Ecto neural progenitor cell (in vitro differentiated cells): ENCODE data around the gene ASAP2.
A peak's percentile ranks its signal among the peaks of the same experiment; 100 is the strongest.

Experiments
- DNase-seq: peaks from one replicate; pipeline ENCODE4 v3.0.0-alpha.2; 2018; ENCODE audit warnings: low spot score

Gene ASAP2

DNA sequence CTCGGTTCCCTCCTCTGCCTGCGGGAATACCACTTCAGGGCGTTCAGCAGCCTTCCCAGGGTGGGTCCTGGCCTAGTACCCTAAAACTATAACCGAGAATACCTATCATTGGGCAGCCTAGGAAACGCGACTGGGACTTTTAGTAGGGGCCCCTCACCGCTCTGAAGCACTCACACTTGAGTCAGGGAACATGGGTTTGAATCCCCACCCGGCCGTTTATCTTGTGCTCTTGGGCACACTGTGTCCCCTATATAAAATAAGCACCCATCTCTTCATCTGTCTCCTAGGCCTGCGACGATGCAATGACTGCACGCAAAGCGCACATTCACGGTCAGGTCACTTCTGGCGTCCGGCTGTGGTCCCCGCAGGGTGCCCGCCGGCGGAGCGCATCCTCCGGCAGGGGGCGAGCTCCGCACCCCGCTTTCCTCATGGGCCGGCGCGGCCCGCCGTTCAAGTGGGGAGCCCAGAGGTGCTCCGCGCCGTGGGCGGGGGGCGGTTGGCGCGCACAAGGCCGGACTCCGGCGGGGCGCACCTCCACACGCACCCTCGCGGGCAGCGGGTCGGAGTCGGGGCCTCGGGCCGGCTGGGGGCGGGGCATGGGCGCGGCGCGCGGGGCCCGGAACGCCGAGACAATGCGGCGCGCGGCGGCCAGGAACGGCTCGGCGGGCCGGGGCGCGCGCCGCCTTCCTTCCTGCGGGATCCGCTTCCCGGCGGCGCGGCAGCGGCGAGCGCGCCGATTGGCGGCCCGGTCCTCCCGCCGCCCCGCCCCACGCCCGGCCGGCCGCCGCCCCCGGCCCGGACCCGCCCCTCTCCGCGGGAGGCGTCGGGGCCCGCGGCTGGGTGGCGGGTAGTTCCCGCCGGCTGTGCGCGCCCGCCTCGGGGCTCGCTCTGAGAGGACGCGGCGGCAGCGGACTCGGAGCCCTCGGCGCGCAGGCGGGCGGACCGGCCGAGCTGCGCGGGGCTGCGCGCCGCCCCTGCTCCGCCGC lies at the start of gene ASAP2:
Gene ASAP2, plus strand, starts transcription at position 850 of the 986 bp plus-strand sequence. CDS start 293 bp downstream, outside the sequence.
- DNase-seq, result peak; percentile 81

DNA sequence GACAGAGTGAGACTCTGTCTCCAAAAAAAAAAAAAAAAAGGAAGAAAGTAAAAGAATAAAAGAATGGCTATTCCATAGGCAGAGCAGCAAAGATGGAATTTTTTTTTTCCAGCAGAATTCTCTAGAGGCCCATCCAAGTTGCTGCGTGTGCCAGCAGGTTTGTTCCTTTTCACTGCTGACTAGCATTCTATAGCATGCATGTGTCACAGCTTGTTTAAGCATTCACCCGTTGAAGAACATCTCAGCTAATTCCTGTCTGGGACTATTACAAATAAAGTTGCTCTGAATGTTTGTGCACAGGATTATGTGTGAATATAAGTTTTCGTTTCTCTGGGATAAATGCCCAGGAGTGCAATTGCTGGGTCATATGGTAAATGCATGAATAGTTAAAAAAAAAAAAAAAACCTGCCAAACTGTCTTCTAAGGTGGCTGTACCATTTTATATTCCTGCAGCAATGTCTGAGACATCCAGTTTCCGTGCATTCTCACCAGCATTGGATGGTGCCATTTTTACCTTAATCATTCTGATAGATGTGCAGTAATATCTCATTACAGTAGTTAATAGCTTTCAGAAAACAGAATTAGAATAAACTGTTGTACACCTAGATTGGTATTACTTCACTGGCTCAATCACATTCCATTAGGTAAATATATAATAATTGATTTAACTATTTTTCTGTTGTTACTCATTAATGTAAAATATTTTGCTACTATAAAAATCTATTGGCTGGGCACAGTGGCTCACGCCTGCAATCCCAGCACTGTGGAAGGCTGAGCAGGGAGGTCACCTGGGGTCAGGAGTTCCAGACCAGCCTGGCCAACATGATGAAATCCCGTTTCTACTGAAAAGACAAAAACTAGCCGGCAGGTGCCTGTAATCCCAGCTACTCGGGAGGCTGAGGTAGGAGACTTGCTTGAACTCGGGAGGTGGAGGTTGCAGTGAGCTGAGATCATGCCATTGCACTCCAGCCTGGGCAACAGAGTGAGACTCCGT lies 47.5 kb upstream of the ASAP2 start:
- DNase-seq, result no peak

DNA sequence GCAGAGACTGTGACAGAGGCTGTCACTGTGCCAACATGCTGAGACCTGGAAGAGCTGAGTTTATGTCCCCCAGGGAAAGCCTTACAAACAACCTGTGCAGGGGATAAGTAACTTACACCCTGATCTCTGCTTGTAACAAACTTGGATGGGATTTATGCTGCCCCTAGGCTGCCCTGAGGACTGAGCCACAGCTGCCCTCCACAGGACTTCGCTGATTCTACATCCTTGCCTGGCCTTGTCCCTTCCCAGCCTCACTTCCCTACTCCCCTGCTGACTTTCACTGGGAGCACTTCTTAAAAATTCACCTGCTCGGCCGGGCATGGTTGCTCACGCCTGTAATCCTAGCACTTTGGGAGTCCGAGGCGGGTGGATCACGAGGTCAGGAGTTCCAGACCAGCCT lies 45.9 kb upstream of the ASAP2 start:
- DNase-seq, result no peak

DNA sequence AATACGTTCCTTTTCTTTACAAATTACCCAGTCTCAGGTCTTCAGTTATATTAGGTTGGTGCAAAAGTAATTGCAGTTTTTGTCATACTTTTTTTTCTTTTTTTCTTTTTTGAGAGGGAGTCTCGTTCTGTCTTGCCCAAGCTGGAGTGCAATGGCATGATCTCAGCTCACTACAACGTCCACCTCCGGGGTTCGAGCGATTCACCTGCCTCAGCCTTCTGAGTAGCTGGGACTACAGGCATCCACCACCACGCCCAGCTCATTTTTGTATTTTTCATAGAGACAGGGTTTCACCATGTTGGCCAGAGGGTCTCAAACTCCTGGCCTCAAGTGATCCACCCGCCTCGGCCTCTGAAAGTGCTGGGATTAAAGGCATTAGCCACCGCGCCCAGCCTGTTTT lies 43.8 kb upstream of the ASAP2 start:
- DNase-seq, result no peak

DNA sequence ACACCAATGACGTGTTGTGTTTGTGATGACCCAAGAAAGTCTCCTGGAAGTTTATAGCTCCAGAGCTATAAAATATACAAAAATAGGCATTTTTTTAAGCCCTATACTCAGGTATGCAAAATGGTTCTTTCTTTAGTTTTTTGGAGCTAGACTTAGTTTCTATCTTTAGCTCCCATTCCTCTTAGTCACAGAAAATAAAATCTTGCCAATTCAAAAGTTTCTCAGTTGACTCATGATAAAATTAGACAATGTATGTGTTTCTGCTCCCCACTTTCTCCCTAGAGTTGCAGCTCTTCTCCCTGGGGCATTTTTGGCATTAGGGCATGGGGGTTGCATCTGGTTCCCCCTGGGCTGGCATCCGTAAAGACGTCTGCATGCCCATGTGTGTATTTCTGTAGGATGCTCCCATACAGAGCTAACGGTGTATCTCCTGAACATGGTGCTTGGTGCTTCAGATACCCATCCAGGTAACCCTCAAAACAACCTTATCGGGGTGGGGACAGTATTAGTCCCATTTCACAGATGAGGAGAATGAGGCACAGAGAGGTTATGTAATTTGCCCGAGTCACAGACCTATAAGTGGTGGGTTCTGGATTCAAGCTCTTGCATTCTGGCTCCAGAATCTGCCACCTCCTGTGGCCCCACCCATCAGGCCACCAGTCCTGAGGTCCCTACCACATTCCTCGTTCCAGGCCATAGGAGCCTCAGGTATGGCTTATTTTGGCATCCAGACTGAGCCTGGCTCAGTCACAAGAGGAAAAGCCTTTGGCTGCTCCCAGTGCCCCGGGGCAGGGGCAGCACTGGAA lies 43.1 kb upstream of the ASAP2 start:
- DNase-seq, result no peak

DNA sequence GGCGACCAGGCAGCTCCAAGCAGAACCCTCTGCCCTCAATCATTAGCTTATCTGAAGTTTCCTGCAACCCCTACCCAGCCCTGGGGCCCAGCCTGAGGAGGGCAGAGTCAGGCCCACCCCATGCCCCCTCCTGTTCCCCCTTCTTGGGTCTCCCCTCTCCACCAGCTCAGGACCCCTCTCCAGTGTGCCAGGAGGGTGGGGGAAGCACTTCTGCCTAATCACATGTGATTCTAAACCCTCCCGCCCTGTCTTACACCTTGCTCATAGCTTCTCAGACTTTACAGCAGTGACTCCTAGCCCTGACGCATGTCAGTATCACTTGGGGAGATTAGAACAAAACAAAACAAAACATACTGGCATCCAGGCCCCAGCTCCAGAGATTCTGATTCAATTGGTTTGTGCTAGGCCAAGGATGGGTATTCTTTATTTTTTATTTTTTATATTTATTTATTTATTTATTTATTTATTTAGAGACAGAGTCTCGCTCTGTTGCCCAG lies 42.5 kb upstream of the ASAP2 start:
- no peak for DNase-seq

DNA sequence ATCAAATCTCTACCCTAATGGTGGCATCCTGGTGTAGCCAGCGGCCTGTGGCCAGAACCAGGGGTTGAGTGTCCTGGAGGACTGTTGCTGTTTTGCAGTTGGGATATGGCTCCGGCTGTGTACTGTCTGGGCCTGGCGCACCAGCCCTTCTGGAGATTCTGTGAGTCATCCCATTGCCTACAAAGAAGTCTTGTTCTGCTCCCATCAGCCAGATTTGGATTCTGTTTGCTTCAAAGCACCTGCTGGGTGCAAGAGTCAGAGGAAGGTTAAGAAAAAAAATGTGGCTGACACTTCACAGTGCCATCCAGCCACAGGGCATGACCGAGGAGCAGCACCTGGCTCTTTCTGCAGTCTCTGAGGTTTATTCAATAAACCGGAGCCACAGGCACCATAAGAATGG lies 41.0 kb upstream of the ASAP2 start:
- no peak for DNase-seq

DNA sequence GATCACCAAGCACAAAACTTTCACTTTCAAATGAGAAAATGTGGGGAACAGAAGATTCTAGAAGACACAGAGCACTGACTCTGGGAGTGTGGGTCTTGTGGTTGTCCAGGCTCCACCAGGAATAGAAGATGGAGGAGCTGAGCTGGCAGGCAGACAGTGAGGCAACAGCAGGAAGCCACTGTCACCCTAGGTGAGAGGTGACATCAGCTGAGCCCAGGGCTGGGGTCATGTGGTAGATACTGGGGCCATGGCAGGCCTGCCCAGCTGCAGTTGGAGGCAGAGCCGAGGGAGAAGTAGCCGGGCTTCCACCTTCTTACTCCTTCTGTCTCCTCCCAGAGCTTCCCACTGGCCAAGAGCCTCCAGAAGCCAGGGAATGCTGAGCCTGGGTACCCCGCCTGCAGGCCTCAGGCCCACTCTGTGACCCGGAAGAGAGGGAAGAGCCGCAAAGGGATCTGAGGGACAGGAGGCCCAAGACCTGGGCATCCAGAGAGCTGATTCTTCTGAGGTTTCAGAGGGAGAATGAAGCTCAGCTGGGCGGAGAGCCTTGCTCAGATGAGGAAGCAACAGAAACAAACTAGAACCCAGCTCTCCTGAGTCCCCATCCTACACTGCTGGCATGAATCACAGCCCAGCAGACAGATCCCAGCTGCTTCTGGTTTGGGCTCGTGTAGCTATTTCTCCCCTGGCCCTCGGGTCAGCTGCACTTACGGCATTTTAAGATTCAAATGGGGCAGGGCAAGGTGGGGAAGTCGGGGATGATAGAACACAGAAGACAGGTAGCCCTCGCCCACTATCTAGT lies 39.8 kb upstream of the ASAP2 start:
- DNase-seq, result no peak

DNA sequence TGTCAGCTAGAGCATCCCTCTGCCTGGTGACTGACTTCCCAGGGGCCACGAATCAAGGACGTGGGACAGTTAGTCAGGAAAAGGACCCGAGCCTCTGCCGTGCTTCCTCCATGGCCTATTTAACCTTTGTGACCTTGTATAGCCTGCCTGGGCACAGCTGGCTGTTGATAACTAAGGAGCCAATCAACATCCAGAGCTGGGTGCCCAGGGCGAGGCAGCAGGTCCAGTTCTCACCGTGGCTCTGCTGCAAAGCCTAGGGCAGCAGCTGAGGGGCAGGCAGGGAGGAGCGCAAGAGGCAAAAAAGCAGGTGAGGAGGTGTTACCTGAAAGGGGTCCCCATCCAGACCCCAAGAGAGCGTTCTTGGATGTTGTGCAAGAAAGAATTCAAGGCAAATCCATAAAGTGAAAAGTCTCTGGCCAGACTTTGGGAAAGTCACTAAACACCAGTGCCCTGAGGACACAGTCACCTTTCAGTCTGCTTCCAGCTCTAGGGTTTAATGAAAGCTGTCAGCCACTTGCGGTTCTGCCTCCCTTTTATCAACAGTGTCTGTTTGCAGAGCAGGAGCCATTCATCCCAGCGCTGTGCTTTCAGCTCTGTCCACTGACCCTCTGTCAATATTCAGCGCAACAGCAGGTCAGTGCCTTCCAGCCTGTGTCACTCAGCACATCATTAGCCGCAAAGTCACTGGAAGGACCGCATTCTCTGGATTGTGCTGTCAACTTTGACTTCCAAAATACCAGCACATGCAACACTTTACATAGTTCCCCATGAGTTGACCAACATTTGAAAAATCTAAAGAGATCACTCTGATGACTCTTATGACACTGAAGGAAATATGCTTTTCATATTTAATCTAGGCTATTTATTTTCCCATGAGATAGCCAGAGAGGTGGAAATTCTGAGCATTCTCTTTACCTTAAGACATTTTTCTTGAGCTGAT lies 38.6 kb upstream of the ASAP2 start:
- no peak for DNase-seq

DNA sequence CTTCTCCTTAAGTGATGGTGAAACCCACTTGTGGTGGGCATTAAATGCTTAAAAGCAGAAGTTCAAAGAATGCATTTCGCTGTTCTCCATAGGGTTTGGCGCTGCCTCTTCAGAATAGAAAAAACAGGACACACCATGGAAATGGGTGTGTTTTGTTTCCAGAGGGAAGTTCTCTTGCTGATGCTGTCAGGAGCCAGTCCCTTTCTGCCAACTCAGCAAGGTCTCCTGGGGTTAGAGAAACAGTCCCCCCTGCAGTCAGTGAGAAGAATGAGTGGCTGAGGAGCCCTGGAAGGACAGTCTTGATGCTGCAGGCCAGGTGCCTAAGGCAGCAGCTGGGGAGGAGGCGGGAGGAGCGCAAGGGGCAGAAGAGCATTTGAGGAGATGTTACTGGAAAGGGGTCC lies 37.8 kb upstream of the ASAP2 start:
- DNase-seq, result no peak

DNA sequence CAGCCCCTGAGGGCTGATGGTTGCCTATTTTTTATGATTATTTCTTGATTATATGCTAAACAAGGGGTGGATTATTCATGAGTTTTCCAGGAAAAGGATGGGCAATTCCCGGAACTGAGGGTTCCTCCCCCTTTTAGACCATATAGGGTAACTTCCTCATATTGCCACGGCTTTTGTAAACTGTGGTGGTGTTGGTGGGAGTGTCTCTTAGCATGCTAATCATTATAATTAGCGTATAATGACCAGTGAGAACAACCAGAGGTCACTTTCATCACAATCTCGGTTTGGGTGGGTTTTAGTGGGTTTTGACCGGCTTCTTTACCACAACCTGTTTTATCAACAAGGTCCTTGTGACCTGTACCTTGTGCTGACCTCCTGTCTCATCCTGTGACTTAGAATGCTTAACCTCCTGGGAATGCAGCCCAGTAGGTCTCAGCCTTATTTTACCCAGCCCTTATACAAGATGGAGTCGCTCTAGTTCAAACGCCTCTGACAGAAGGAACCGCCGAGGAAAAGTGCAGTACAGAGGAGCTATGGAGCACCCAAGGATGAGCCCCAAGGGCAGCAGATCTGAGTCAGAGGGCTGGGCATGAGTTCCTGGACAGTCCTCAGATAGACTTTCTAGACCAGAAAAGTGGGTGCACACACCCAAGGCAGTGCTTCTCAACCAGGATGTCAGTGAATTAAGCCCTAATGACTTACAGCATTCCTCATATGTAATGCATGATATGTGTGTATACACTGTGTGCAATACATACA lies 37.1 kb upstream of the ASAP2 start:
- no peak for DNase-seq

DNA sequence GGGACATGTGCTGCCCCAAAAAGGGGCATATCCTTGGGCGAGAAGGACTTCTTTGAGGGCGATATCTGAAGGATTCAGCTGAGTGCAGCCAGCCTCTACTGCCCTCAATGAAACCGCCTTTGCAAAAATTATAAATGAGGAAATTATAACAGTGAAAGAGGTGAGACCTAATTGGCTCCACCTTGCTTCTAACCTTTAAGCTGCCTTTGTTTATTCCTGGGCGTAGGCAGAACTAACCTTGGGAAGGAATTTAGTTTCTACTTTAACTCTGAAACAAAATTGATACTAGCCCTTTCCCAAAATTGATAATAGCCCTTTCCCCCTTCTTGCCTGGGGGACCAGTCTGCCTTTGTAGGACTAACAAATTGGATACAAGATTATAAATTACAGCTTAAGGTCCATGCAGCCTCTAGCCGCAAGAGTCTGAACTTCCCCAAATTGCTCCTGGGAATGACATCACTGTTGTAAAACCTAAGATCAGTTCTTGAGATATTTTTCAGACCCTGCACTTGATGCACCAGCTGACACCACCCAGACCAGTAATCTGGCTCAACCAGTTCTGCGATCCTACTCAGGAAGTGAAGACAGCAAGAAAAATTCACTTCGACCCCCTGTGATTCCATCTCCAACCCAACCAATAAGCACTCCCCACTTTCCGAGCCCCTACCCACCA lies 36.0 kb upstream of the ASAP2 start:
- DNase-seq, result no peak

DNA sequence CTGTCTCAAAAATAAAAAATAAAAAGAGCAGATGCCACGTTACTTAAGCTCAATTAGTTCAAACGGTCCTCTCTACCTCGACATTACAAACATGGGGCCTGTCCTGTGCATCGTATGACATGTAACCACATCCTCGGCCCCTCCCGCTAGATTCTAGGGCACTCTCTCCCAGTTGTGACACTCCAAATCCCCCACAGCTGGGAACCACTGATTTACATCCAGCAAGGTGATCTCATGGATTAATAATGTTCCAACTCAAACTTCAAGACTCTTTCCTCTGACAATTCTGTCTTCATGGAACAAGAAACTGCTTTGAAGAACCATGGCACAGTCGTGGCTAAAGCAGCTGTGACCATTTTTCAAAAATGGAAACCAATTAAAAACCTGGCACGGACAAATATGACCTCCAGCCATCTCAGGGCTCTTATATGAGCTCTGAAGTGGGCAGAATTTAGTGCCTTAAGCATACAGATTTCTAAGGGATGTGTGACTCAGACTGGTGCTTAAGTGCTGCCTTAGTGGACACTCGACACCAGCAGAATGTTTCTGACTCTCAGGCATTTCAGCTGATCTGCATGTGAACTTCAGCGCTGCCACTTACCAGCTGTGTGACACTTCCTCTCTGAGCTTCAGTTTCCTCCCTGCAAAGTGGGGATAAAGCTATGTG lies 31.7 kb upstream of the ASAP2 start:
- DNase-seq, result no peak

DNA sequence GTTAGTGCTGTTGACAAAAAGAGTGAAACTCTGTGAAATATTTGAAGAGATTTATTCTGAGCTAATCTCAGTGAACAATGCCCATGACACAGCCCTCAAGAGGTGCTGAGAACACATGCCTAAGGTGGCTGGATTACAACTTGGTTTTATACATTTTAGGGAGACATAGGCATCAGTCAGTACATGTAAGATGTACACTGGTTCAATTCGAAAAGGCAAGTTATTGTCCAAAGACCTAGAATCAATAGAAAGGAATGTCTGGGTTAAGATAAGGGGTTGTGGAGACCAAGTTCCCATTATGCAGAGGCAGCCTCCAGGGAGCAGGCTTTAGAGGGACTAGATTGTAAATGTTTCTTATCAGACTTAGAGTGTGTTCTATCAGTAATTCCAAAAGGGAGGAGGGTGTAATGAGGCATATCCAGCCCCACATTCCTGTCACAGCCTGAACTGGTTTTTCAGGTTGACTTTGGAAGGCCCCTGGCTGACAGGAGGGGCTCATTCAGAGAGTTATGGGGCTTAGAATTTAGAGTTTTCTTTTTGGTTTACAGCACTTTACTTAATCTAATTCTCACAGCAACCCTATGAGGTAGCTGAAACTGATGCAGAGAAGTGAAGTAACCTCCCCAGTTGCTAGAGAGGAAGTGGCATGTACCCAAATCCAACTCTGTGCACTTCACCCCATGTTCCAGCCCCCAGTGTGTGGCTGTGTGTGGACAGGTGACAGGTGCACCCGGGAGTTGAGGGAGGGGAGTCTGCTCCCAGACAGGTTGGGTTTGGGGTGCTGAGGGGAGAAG lies 28.3 kb upstream of the ASAP2 start:
- DNase-seq, result no peak

DNA sequence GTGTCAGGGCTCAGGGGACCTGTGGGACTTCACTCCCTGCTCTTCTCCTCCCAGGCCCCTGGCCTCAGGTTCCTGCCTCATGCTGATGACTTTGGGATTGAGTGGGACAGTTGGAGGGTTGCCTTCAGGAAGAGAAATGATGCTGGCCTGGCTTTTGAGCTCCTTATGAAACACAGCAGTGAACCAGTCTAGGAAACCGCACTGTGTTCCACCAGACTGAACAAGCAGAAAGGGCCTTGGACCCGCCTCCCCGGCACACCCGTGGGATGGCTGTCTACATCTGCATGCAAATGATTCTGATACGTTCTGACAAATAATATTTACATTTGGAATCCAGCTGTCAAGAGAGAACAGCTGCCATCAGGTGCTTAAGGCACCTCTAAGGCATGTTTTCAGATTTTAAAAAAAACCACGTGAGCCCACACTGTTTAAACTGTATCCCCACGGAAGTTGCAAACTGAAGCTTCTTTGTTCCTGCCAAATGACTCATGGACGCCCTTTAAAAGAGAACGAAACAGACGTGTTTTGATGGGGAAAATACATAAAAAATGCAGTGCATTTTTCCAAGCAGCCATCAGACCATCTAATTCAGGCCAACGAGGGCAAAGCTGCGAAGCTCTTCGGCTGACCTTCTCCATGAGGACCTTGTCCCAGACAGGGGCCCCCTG lies 27.6 kb upstream of the ASAP2 start:
- no peak for DNase-seq

DNA sequence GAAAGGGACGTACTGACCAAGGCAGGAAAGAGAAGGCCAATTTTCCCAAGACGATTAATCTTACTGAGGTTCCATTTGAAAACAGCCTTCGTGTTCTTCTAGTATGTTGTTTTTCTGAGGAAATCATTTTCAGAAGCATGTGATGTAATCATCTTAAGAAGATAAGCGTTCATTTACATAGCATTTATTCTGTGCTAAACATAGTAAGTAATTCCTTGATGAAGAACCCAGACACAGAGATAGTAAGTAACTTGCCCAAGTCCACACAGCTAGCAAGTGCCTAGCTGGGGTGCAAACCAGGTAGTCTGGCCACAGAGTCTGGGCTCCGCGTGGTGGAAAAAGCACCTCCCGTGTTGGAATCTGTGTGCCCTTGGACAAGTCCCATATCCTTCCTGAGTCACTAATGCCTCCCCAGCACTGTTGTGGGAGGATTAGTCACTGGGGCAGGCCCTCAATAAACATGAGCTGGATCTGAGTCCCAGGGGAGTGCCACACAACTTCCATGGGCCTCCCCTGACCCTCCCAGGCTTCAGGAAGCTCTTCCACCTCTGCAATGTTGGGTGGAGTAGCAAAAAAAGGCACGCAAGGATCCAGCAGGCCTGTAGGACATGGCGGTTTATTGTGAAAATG lies 26.9 kb upstream of the ASAP2 start:
- DNase-seq, result no peak
